GM12878 (cell line): ENCODE measurements around the gene ALDH1L1. TPM values are rescaled to one million over a fixed set of nuclear protein-coding genes. Genes with fewer than 3 reads are reported as not detected.

Experiments used
- ATAC-seq: fragments of 200-7000 bp; cut with Tn5 transposase; 3 replicates; pipeline ENCODE4 v1.9.1; 2020; ENCODE audit warnings: mild to moderate bottlenecking, moderate library complexity
- BruUV-seq: library from RNA; stranded (reverse); fragments of 400-500 nt; replicated peaks from 2 replicates; lab custom pipeline; 2021; lab: Mats Ljungman, UMichigan
- CTCF ChIA-PET: fragments of 300-600 bp; sonication (Branson Sonifier 250); formaldehyde crosslinking; extraction: SDS; loops from one replicate; lab custom pipeline; 2021; ENCODE audit warnings: inconsistent platforms; lab: Yijun Ruan, JAX
- POLR2A ChIA-PET: fragments of 350-600 bp; formaldehyde crosslinking; extraction: SDS; loops from one replicate; lab custom pipeline; 2021; ENCODE audit warnings: inconsistent platforms; lab: Charles Lee
- RAD21 ChIA-PET: fragments of 300-600 bp; sonication (Branson Sonifier 250); formaldehyde crosslinking; loops from one replicate; lab custom pipeline; 2023; ENCODE audit warnings: antibody characterized with exemption; ENCODE audit not compliant: unreplicated experiment; lab: Charles Lee
- SMC1A ChIA-PET: fragments of 300-600 bp; sonication (Branson Sonifier 250); formaldehyde crosslinking; loops from one replicate; lab custom pipeline; 2023; ENCODE audit not compliant: unreplicated experiment, uncharacterized antibody; lab: Charles Lee
- DNase-seq: peaks from one replicate; pipeline ENCODE4 v3.0.0-alpha.2; 2011; ENCODE audit warnings: low read depth, low spot score
- FAIRE-seq: peaks from 3 replicates; lab custom pipeline; 2011; peaks lifted over from hg19 to GRCh38; lab: Jason Lieb, UNC
- H2AFZ ChIP-seq: 2 replicates; pipeline ENCODE4 v1.6.0; 2011; ENCODE audit warnings: low read depth, low read length, control low read depth; ENCODE audit not compliant: control insufficient read depth
- H3K27ac ChIP-seq: 2 replicates; pipeline ENCODE4 v1.5.1; 2011; ENCODE audit warnings: control low read depth; ENCODE audit not compliant: control insufficient read depth, insufficient read depth
- H3K27me3 ChIP-seq, 2 experiments: replicated peaks in 1 of 2; 2 replicates each; pipeline versions ENCODE4 v1.6.0 to v1.6.1; 2011; ENCODE audit warnings: low read length in 1 of 2; ENCODE audit not compliant: control insufficient read depth in 2 of 2, insufficient read depth in 2 of 2
- H3K36me3 ChIP-seq, 2 experiments: 2 replicates each; pipeline ENCODE4 v1.5.1; 2011; ENCODE audit warnings: low read length in 1 of 2; ENCODE audit not compliant: control insufficient read depth in 2 of 2, insufficient read depth in 2 of 2
- H3K4me1 ChIP-seq: 2 replicates; pipeline ENCODE4 v1.6.1; 2011; ENCODE audit warnings: mild to moderate bottlenecking, low read length, moderate library complexity, mixed read lengths; ENCODE audit not compliant: control insufficient read depth, insufficient read depth
- H3K4me2 ChIP-seq: 2 replicates; pipeline ENCODE4 v1.6.0; 2011; ENCODE audit warnings: control low read depth; ENCODE audit not compliant: control insufficient read depth, insufficient read depth
- H3K4me3 ChIP-seq: fragments of 200-600 bp; sonication (generic); 2 replicates; pipeline ENCODE4 v1.5.1; 2016
- H3K79me2 ChIP-seq: 2 replicates; pipeline ENCODE4 v1.6.0; 2011; ENCODE audit warnings: low read length; ENCODE audit not compliant: control insufficient read depth, insufficient read depth
- H3K9ac ChIP-seq: 2 replicates; pipeline ENCODE4 v1.8.0; 2011; ENCODE audit warnings: low read length, control low read depth, mixed read lengths; ENCODE audit not compliant: control insufficient read depth, insufficient read depth
- H3K9me3 ChIP-seq: replicated peaks from 3 replicates; pipeline ENCODE4 v1.5.1; 2011; ENCODE audit warnings: mild to moderate bottlenecking, low read length; ENCODE audit not compliant: control insufficient read depth, insufficient read depth
- H4K20me1 ChIP-seq: 2 replicates; pipeline ENCODE4 v1.6.0; 2011; ENCODE audit not compliant: control insufficient read depth, insufficient read depth
- BCL11A ChIP-seq: IDR thresholded peaks from 2 replicates; pipeline ENCODE4 v1.6.1; 2011; ENCODE audit warnings: low read depth, low read length
- BCLAF1 ChIP-seq: fragments of 450-650 bp; IDR thresholded peaks from 2 replicates; pipeline ENCODE4 v1.6.1; 2017; ENCODE audit warnings: antibody characterized with exemption, mild to moderate bottlenecking, moderate library complexity
- BRCA1 ChIP-seq: IDR thresholded peaks from 2 replicates; pipeline ENCODE4 v1.6.1; 2011; ENCODE audit warnings: low read depth, low read length, improper control_type of control experiment
- HCFC1 ChIP-seq: fragments of 150-350 bp; IDR thresholded peaks from 2 replicates; pipeline ENCODE4 v1.6.1; 2014; ENCODE audit warnings: low read length
- HDAC2 ChIP-seq: fragments of 200-600 bp; sonication (generic); IDR thresholded peaks from 2 replicates; pipeline ENCODE4 v1.6.1; 2017
- JUNB ChIP-seq: IDR thresholded peaks from 2 replicates; pipeline ENCODE4 v1.6.1; 2016; ENCODE audit warnings: antibody characterized with exemption, mild to moderate bottlenecking
- MEF2B ChIP-seq: fragments of 450-650 bp; IDR thresholded peaks from 2 replicates; pipeline ENCODE4 v1.6.1; 2018; ENCODE audit warnings: mild to moderate bottlenecking, moderate library complexity; ENCODE audit not compliant: partially characterized antibody, poor library complexity, severe bottlenecking
- MYB ChIP-seq: fragments of 150-350 bp; IDR thresholded peaks from 2 replicates; pipeline ENCODE4 v1.6.1; 2014; ENCODE audit warnings: mild to moderate bottlenecking, low read depth, low read length, borderline replicate concordance
- SMAD5 ChIP-seq: IDR thresholded peaks from 2 replicates; pipeline ENCODE4 v1.6.1; 2016; ENCODE audit warnings: antibody characterized with exemption, low read depth
- SMC3 ChIP-seq: IDR thresholded peaks from 2 replicates; pipeline ENCODE4 v1.6.1; 2011; ENCODE audit warnings: low read length, improper control_type of control experiment, borderline replicate concordance
- SREBF1 ChIP-seq: IDR thresholded peaks from 2 replicates; pipeline ENCODE4 v1.6.1; 2012; ENCODE audit warnings: mild to moderate bottlenecking, low read length
- ZNF274 ChIP-seq: IDR thresholded peaks from one replicate; pipeline ENCODE4 v1.8.0; 2011; ENCODE audit not compliant: insufficient read length, insufficient read depth
- WGBS: methylation state at CpG from one replicate; pipeline ENCODE4 v1.1.6; 2016; ENCODE audit warnings: low lambda C conversion rate; ENCODE audit not compliant: insufficient replicate concordance, insufficient coverage; ENCODE audit errors: missing lambda C conversion rate; 5-methylcytosine and 5-hydroxymethylcytosine counted together
- in situ Hi-C: fragments of 300-500 bp; cut with MboI; formaldehyde crosslinking; loops from 9 replicates; pipeline ENCODE4 v1.14.3; 2018; ENCODE audit warnings: mixed read lengths
- intact Hi-C: fragments of 100-400 bp; cut with micrococcal nuclease; formaldehyde crosslinking; loops from one replicate; pipeline ENCODE4 v1.14.2; 2022; ENCODE audit not compliant: unreplicated experiment
- polyA plus RNA-seq, 11 experiments: library from polyadenylated mRNA; depleted of rRNA in 4 of 11; unstranded in 6 of 11; stranded (reverse) in 5 of 11; fragments of >200 nt; fragmentation: Nextera tagmentation in 4 of 11; fragmentation: Illumina TruSeq in 1 of 11; extraction: Ambion mirVana in 4 of 11; extraction: Trizol in 1 of 11; gene quantifications; 1 replicate in 1 of 11; 2 replicates in 10 of 11; pipeline versions ENCODE4 v1.2.1 to v1.2.3, GENCODE V29; 2011 to 2016; ENCODE audit warnings: inconsistent platforms in 2 of 11, missing spikeins in 2 of 11, low read depth in 1 of 11
- total RNA-seq, 4 experiments: library from RNA; depleted of rRNA in 3 of 4; stranded (reverse); fragments of >200 nt in 3 of 4; fragmentation: Illumina TruSeq in 1 of 4; extraction: Trizol in 1 of 4; gene quantifications; 2 replicates each; pipeline versions ENCODE4 v1.2.1 to v1.2.3, GENCODE V29; 2013 to 2021
- TF ChIP-seq, protein P1 (sequence below): IDR thresholded peaks from 2 replicates; pipeline ENCODE4 v1.6.1; 2011; ENCODE audit warnings: low read depth, mild to moderate bottlenecking, low read length, moderate library complexity, borderline replicate concordance; ENCODE audit errors: extremely low read depth
- TF ChIP-seq, protein P2 (sequence below): fragments of 450-650 bp; IDR thresholded peaks from 2 replicates; pipeline ENCODE4 v1.6.1; 2017; ENCODE audit warnings: mild to moderate bottlenecking

ALDH1L1 gene
- total and polyA plus RNA-seq, 10 of the 15 experiments (the other 5 are each of a cell fraction or from before 2014, with no cell fraction given): 0.04 to 18.2 (median 0.45) TPM

DNA sequence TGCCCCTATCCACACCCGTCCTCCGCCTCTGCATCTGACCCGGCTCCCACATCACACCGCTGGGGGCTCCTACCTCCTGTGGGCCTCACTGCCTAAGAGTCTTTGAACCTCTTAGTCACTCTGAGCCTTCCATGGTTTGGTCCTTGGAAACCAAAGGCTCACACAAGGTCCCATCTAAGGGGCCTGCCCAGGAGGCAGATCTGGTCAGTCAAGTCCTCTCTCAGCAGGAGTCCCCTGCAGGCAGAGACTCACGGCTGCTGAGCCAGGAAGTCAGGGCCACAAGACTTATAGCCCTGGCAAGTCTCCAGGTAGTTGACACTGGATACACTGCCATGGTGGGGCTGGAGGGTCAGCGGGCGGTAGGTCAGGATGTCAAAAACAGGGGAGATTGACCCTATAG, 31.2 kb upstream of the ALDH1L1 start:
- 44% methylated on average over 7 of the region's 7 CpGs for WGBS
- H3K27me3 ChIP-seq: peaks cover 9 to 16% of the 10 kb centered on the region in 2 experiments

More for the DNA sequence above, 31.2 kb upstream of the ALDH1L1 start:
- BruUV-seq: no TSS peak
- SMC1A ChIA-PET: no interaction called here
- in situ Hi-C loops: no loop called here
- Histone ChIP-seq H3K79me2 (no peaks in the 10 kb centered on the region), H3K9ac (no peak overlapping the region), H3K9me3 (no peaks in the 10 kb centered on the region), H3K27ac (no peak overlapping the region), H3K4me2 (no peak overlapping the region), H2AFZ (no peak overlapping the region), H3K4me3 (no peak overlapping the region), H3K36me3 (no peaks in the 10 kb centered on the region), H4K20me1 (no peaks in the 10 kb centered on the region), H3K4me1 (no peaks in the 10 kb centered on the region)
- DNase-seq: no peak
- intact Hi-C loops: no loop called here
- CTCF ChIA-PET: interaction anchor here (0.9 to 1.0 kb wide), 2 partner anchors 13 to 14 kb away, joined by 3 to 5 read pairs; no protein-coding TSS in a partner anchor
- TF ChIP-seq JUNB (no peak), ZNF274 (no peak), SMC3 (no peak), SMAD5 (no peak), HCFC1 (no peak), MYB (no peak), HDAC2 (no peak), BCL11A (no peak), SREBF1 (no peak), MEF2B (no peak), BCLAF1 (no peak), BRCA1 (no peak)
- TF ChIP-seq, protein P1, sequence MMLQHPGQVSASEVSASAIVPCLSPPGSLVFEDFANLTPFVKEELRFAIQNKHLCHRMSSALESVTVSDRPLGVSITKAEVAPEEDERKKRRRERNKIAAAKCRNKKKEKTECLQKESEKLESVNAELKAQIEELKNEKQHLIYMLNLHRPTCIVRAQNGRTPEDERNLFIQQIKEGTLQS: no peak
- TF ChIP-seq, protein P2, sequence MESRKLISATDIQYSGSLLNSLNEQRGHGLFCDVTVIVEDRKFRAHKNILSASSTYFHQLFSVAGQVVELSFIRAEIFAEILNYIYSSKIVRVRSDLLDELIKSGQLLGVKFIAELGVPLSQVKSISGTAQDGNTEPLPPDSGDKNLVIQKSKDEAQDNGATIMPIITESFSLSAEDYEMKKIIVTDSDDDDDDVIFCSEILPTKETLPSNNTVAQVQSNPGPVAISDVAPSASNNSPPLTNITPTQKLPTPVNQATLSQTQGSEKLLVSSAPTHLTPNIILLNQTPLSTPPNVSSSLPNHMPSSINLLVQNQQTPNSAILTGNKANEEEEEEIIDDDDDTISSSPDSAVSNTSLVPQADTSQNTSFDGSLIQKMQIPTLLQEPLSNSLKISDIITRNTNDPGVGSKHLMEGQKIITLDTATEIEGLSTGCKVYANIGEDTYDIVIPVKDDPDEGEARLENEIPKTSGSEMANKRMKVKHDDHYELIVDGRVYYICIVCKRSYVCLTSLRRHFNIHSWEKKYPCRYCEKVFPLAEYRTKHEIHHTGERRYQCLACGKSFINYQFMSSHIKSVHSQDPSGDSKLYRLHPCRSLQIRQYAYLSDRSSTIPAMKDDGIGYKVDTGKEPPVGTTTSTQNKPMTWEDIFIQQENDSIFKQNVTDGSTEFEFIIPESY: no peak
- ATAC-seq: no peak
- POLR2A ChIA-PET: no interaction called here
- no peak for FAIRE-seq
- RAD21 ChIA-PET: no interaction called here
